Aorta (tissue), 5 donors: ENCODE data around the gene DDX25. TPM values are rescaled to one million over a fixed set of nuclear protein-coding genes. Genes with fewer than 3 reads are reported as not detected.

Source experiments
- ATAC-seq: fragments of 200-7000 bp; cut with Tn5 transposase; one replicate; pipeline ENCODE4 v1.9.1; 2022; ENCODE audit warnings: moderate library complexity; ENCODE audit not compliant: low FRiP score
- DNase-seq, 2 donors: peaks; one replicate each; pipeline ENCODE4 v3.0.0-alpha.2; 2020
- H3K27ac ChIP-seq, 2 donors: one replicate each; pipeline ENCODE4 v1.5.1; 2013; ENCODE audit warnings: low read length in 2 of 2, mild to moderate bottlenecking in 2 of 2, moderate library complexity in 2 of 2, control low read depth in 1 of 2, inconsistent platforms in 1 of 2, low read depth in 1 of 2
- H3K27me3 ChIP-seq, 2 donors: one replicate each; pipeline ENCODE4 v1.6.1; 2013; ENCODE audit warnings: control low read depth in 1 of 2, low read length in 1 of 2, mild to moderate bottlenecking in 1 of 2, moderate library complexity in 1 of 2; ENCODE audit not compliant: insufficient read depth in 2 of 2, control insufficient read depth in 1 of 2
- H3K36me3 ChIP-seq, 2 donors: one replicate each; pipeline ENCODE4 v1.6.1; 2013; ENCODE audit warnings: control low read depth in 1 of 2, low read length in 1 of 2, mild to moderate bottlenecking in 1 of 2; ENCODE audit not compliant: insufficient read depth in 2 of 2, control insufficient read depth in 1 of 2
- H3K4me1 ChIP-seq, 2 donors: one replicate each; pipeline ENCODE4 v1.6.1; 2013; ENCODE audit warnings: low read length in 2 of 2, control low read depth in 1 of 2, mild to moderate bottlenecking in 1 of 2, moderate library complexity in 1 of 2; ENCODE audit not compliant: insufficient read depth in 2 of 2, control insufficient read depth in 1 of 2
- H3K4me3 ChIP-seq, 2 donors: one replicate each; pipeline ENCODE4 v1.5.1; 2013; ENCODE audit warnings: low read length in 2 of 2, control low read depth in 1 of 2, mild to moderate bottlenecking in 1 of 2
- H3K9me3 ChIP-seq: one replicate; pipeline ENCODE4 v1.6.1; 2013; ENCODE audit warnings: mild to moderate bottlenecking, low read length; ENCODE audit not compliant: control insufficient read depth
- WGBS, 2 donors: extraction: QIAGEN DNeasy Blood & Tissue Kit; methylation state at CpG; one replicate each; pipeline ENCODE4 v1.1.7; 2013; 5-methylcytosine and 5-hydroxymethylcytosine counted together
- intact Hi-C, 2 donors: fragments of 100-400 bp; cut with DNase I; formaldehyde crosslinking; loops; one replicate each; pipeline versions ENCODE4 v1.14.2 to v1.15.0; 2022
- polyA plus RNA-seq, 2 donors: library from polyadenylated mRNA; stranded (reverse); fragments of 200-250 nt; gene quantifications; one replicate each; pipeline ENCODE4 v1.2.3, GENCODE V29; 2013
- total RNA-seq, 2 donors: library from RNA; stranded (reverse); fragmentation: NEBNext Ultra II Directional; extraction: Animal tissue kit (Norgen Biotek cat#: 25700); gene quantifications; one replicate each; pipeline ENCODE4 v1.2.1, GENCODE V29; 2021
- donor health status: healthy with polysubstance abuse.
- donor health status: Bipolar disorder and iron deficiency.
- donor health status: DM: no; HTN: no; CAD: no.
- donor health status: DM: no; HTN: no; CAD: no.
- donor health status: DM: yes; HTN: yes; CAD: no.

DDX25 gene
- total and polyA plus RNA-seq, 4 donors: 0.30 TPM; not detected in 3

DNA sequence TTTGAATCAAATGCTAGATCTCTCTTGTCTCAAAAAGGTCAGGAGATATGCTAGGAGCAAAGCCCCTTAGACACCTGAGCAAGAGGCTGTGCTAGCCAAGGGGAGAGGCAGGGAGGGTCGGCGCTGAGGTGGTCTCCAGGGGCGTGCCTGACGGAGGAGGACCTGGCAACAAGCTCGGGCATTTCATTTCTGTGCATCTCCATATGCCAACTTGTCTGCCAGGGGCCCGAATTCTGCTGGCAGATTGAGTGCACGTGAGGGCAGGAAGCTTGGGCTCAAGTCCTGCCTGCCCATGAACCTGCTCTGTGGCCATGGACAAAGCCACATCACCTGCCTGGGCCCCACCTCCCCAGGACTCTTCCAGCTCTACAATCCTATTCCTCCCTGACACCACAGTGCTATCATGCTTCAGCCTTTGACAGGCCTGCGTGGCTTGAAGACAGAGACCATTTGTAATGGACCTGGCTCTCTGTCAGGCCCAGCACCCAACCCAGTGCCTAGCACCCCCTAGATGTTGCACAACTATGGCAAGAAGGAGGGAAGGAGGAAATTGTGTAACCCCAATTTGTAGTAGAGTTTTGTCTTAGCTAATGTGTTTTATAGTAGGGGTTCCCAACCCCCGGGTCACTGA is 25.3 kb downstream of the DDX25 start:
- no peaks in the 10 kb centered on the region for H3K36me3 ChIP-seq
- no peaks in the 10 kb centered on the region for H3K27me3 ChIP-seq
- no peak overlapping the region for H3K27ac ChIP-seq
- no peak for DNase-seq
- ATAC-seq: no peak
- H3K4me3 ChIP-seq: no peak overlapping the region
- H3K9me3 ChIP-seq: no peaks in the 10 kb centered on the region
- H3K4me1 ChIP-seq: no peaks in the 10 kb centered on the region
- WGBS, 2 donors: 77 to 81% methylated on average over 9 of the region's 9 CpGs
- intact Hi-C loops: no loop called here

GRCh38 chr11:125930076-125930450 is 25.8 kb downstream of the DDX25 start:
- Histone ChIP-seq H3K4me3 (no peak overlapping the region), H3K27me3 (no peaks in the 10 kb centered on the region), H3K9me3 (no peaks in the 10 kb centered on the region), H3K36me3 (no peaks in the 10 kb centered on the region), H3K27ac (no peak overlapping the region), H3K4me1 (no peaks in the 10 kb centered on the region)
- intact Hi-C loops: no loop called here
- DNase-seq (no peak), ATAC-seq (no peak)
- 87 to 91% methylated on average over 11 of the region's 11 CpGs for WGBS, 2 donors

- intact Hi-C loops: no loop called here
- DNase-seq (no peak), ATAC-seq (no peak)
- Histone ChIP-seq H3K9me3 (no peaks in the 10 kb centered on the region), H3K27me3 (no peaks in the 10 kb centered on the region), H3K36me3 (no peaks in the 10 kb centered on the region), H3K4me1 (no peaks in the 10 kb centered on the region), H3K27ac (no peak overlapping the region), H3K4me3 (no peak overlapping the region)
- 36 to 47% methylated on average over 3 of the region's 3 CpGs for WGBS, 2 donors
These were observed 26.8 kb downstream of the DDX25 start for GRCh38 chr11:125931116-125931515.

DNA sequence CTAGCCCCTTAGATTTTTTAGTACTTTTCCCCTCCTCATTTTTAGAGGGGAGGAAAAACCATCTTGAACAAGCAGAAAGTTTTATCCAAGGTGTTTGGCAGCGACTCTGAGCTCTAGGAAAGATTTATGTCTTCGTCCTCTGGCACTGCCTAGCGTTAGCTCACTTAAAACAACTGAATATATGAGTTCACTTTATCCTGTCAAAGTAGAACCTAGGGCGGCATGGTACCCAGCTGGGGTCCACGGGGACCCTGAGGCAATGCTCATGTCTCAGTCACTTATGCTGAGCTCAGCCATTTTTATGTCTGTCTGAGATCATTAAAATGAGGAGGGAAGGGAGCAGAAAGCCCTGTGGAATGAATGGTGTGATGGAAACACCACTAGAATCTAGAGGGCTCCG is 27.4 kb downstream of the DDX25 start:
- Histone ChIP-seq H3K27me3 (no peaks in the 10 kb centered on the region), H3K27ac (no peak overlapping the region), H3K9me3 (no peaks in the 10 kb centered on the region), H3K4me3 (no peak overlapping the region), H3K36me3 (no peaks in the 10 kb centered on the region), H3K4me1 (no peaks in the 10 kb centered on the region)
- intact Hi-C loops: no loop called here
- no peak for DNase-seq
- no peak for ATAC-seq
- 21 to 27% methylated on average over 6 of the region's 6 CpGs for WGBS, 2 donors

DNA sequence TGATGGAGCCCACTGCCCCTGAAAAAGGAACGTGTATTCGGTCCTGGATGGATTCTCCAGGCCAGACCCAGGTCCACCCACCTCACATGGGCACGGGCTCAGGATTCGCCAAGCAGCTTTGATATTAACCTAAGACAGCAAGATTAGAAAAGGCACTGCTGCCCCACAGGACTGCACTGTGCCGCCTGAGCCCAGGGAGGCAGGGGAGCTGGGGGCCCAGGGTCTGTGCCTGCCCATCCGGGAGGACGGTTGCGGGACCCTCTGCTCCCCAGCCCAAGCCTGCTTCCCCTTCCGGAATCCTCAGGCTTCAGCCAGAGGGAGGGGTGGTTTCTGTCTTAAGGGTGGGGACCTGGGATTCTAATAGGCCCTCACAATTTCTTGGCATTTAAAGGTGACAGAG is 28.0 kb downstream of the DDX25 start:
- ATAC-seq (no peak), DNase-seq (no peak)
- no peak overlapping the region for H3K4me3 ChIP-seq
- H3K36me3 ChIP-seq: no peaks in the 10 kb centered on the region
- WGBS, 2 donors: 84 to 89% methylated on average over 9 of the region's 9 CpGs
- H3K27me3 ChIP-seq: no peaks in the 10 kb centered on the region
- H3K4me1 ChIP-seq: no peaks in the 10 kb centered on the region
- no peak overlapping the region for H3K27ac ChIP-seq
- intact Hi-C loops: no loop called here
- H3K9me3 ChIP-seq: no peaks in the 10 kb centered on the region

DNA sequence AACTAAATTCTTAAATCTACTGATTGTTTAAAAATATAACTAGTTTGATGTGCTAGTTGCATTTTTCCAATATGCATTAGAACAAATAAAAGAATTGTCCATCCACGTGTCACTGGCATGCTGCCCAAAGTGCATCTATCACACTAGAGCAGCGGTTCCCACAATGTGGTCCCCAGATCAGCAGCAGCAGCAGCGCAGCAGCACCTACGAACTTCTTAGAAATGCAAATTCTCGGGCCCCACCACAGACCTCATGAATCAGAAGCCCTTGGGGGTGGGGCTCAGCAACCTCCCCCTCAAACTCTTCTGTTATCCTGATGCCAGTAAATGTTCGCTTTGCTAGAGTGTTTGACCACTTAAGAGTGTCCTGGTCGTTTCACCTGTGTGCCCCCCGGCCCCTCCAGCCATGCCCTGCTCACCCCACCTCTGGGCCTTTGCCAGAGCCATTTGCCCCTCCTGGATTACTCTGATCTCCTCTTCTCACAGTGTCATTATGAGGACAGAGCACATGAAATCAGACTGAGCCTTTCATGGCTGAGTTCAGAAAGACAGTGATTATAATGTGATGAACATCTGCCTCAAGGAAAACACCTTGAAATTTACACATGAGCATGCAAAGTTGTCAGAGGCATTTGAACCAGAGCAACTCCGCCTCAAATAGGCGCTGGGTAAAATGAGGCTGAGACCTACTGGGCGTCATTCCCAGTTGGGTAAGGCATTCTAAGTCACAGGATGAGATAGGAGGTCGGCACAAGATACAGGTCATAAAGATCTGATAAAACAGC is 28.9 kb downstream of the DDX25 start:
- Histone ChIP-seq H3K9me3 (no peaks in the 10 kb centered on the region), H3K27me3 (no peaks in the 10 kb centered on the region), H3K4me3 (no peak overlapping the region), H3K36me3 (no peaks in the 10 kb centered on the region), H3K27ac (no peak overlapping the region), H3K4me1 (no peaks in the 10 kb centered on the region)
- ATAC-seq: no peak
- 75 to 78% methylated on average over 12 of the region's 12 CpGs for WGBS, 2 donors
- intact Hi-C loops: no loop called here
- no peak for DNase-seq

GRCh38 chr11:125934473-125934872 is 30.2 kb downstream of the DDX25 start:
- no peak overlapping the region for H3K27ac ChIP-seq
- no peaks in the 10 kb centered on the region for H3K9me3 ChIP-seq
- ATAC-seq (no peak), DNase-seq (no peak)
- WGBS, 2 donors: 90 to 95% methylated on average over 8 of the region's 8 CpGs
- no peaks in the 10 kb centered on the region for H3K4me1 ChIP-seq
- intact Hi-C loops: no loop called here
- no peaks in the 10 kb centered on the region for H3K27me3 ChIP-seq
- no peaks in the 10 kb centered on the region for H3K36me3 ChIP-seq
- no peak overlapping the region for H3K4me3 ChIP-seq

- H3K9me3 ChIP-seq: no peaks in the 10 kb centered on the region
- intact Hi-C loops: no loop called here
- ATAC-seq (no peak), DNase-seq (no peak)
- H3K4me3 ChIP-seq: no peak overlapping the region
- H3K36me3 ChIP-seq: no peaks in the 10 kb centered on the region
- H3K27me3 ChIP-seq: no peaks in the 10 kb centered on the region
- WGBS, 2 donors: 93 to 94% methylated on average over 2 of the region's 2 CpGs
- H3K4me1 ChIP-seq: no peaks in the 10 kb centered on the region
- H3K27ac ChIP-seq: no peak overlapping the region
These were observed 30.7 kb downstream of the DDX25 start for GRCh38 chr11:125935056-125935455.

DNA sequence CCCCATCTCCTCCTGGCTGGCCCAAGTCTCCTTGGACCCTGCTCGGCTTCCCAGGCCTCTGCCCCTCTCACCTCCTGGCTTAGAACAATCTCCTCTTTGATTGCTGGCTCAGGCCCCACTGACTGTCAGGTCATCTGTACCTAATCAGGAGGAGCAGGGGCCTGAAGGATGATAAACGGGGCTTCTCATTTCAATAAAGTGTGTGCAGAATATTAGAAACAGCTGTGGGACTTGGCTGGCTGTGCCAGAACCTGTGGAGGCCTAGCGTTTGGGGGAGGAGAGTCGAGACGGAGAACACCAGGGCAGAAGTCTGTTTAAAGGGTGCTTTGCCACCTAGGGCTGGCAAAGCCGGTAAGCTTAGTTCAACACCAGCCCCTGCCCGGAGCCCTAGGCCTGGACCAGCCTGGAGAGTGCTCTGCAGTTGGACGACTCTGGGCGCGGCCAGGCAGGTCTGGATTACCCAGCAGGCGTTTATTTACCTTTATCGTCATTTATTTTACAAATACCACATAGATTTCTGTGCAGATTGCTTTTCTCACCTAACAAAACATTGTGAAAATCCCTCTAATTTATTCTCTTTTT is 31.4 kb downstream of the DDX25 start:
- Histone ChIP-seq H3K4me3 (no peak overlapping the region), H3K27me3 (no peaks in the 10 kb centered on the region), H3K27ac (no peak overlapping the region), H3K36me3 (no peaks in the 10 kb centered on the region), H3K9me3 (no peaks in the 10 kb centered on the region), H3K4me1 (no peaks in the 10 kb centered on the region)
- ATAC-seq: no peak
- intact Hi-C loops: no loop called here
- 65 to 69% methylated on average over 12 of the region's 12 CpGs for WGBS, 2 donors
- DNase-seq: no peak
